Subcutaneous preadipocyte (primary cell): ENCODE measurements around the gene JOSD2. TPM values are rescaled to one million over a fixed set of nuclear protein-coding genes. Genes with fewer than 3 reads are reported as not detected.

Experiments used
- total RNA-seq: library from RNA; depleted of rRNA; stranded (reverse); fragments of >200 nt; gene quantifications from 2 replicates; pipeline ENCODE4 v1.2.3, GENCODE V29; 2012

Gene JOSD2, protein sequence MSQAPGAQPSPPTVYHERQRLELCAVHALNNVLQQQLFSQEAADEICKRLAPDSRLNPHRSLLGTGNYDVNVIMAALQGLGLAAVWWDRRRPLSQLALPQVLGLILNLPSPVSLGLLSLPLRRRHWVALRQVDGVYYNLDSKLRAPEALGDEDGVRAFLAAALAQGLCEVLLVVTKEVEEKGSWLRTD
- 22.3 and 32.3 TPM in 2 replicates for total RNA-seq

GRCh38 chr19:50511069-50511822, at the start of gene JOSD2:
JOSD2 (minus strand) TSS chr19:50511191; CDS start chr19:50510431, 760 bp downstream.

GRCh38 chr19:50513746-50514345, 2.9 kb upstream of the JOSD2 start, which contains the start of gene ASPDH:
ASPDH (minus strand) TSS chr19:50513913; CDS start chr19:50513823, 90 bp downstream.

DNA sequence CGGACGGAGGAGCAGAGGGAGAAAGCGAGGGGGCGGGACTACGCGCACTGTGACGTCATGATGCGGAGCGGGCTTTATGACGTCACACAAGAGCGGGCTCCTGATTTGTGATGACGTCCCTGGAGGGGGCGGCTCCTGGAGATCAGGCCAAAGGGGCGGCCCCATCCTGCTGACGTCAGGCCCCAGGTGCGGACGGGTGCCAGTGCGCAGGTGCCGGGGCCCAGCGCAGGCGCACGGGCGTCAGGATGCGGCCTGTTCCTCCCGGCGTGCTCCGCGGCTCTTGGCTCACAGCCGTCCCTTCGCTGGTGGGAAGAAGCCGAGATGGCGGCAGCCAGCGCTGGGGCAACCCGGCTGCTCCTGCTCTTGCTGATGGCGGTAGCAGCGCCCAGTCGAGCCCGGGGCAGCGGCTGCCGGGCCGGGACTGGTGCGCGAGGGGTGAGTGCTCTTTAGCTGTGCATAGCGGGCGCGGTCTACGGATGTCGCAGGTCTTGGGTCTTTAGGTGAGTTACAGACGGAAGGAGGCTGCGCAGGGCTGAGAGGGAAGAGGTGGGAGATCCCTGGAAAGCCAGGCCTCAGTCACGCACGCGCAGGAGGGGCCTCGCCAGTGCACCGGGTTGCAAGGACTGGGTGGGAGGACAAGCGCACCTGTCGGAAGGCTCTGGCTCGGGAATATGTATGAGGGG, 34.6 kb downstream of the JOSD2 start, which contains the start of the genes EMC10 and GARIN5A:
Gene EMC10, plus strand, starts transcription at position 284 of the 683 bp plus-strand sequence. Its CDS starts 38 bp downstream, at position 322.
Gene GARIN5A, minus strand, starts transcription at position 625 of the 683 bp plus-strand sequence. Its CDS starts 460 bp downstream, at position 165.

Other genes starting within 250 kb of the JOSD2 start
- gene KCNC3, start 181.8 kb downstream of the JOSD2 start, total RNA-seq: under 0.01 TPM in 1 of 2 replicates, not detected in the other
- gene NAPSA, start 145.6 kb downstream of the JOSD2 start, total RNA-seq: under 0.01 and 0.20 TPM in 2 replicates
- gene NR1H2, start 134.7 kb downstream of the JOSD2 start, total RNA-seq: 60.2 and 75.7 TPM in 2 replicates
- 42.6 and 64.7 TPM in 2 replicates for gene POLD1, start 126.8 kb downstream of the JOSD2 start, total RNA-seq
- gene SPIB, start 92.3 kb downstream of the JOSD2 start, total RNA-seq: not detected in 2 replicates
- not detected in 2 replicates for gene MYBPC2, start 78.3 kb downstream of the JOSD2 start, total RNA-seq
- gene EMC10, start 34.7 kb downstream of the JOSD2 start, total RNA-seq: 23.5 and 25.2 TPM in 2 replicates
- not detected in 2 replicates for gene GARIN5A, start 34.3 kb downstream of the JOSD2 start, total RNA-seq
- gene ASPDH, start 2.7 kb upstream of the JOSD2 start, total RNA-seq: not detected in 2 replicates
- under 0.01 TPM in 2 replicates for gene LRRC4B, start 57.2 kb upstream of the JOSD2 start, total RNA-seq
- gene SYT3, start 128.7 kb upstream of the JOSD2 start, total RNA-seq: not detected in 2 replicates
- not detected in 2 replicates for gene C19orf81, start 138.3 kb upstream of the JOSD2 start, total RNA-seq
- 0.73 and 1.2 TPM in 2 replicates for gene SHANK1, start 208.6 kb upstream of the JOSD2 start, total RNA-seq
- gene CLEC11A, start 212.2 kb upstream of the JOSD2 start, total RNA-seq: 18.4 and 23.9 TPM in 2 replicates